PC-3 (cell line): ENCODE measurements around the gene TMEM131. TPM values are rescaled to one million over a fixed set of nuclear protein-coding genes. Genes with fewer than 3 reads are reported as not detected.

Experiments
- ATAC-seq: fragments of 200-7000 bp; cut with Tn5 transposase; 2 replicates; pipeline ENCODE4 v1.9.1; 2020; ENCODE audit warnings: mild to moderate bottlenecking, moderate library complexity
- BruUV-seq: library from RNA; stranded (reverse); fragments of 400-500 nt; replicated peaks from 2 replicates; lab custom pipeline; 2021; lab: Mats Ljungman, UMichigan
- CTCF ChIA-PET: fragments of 300-600 bp; sonication (Branson Sonifier 250); formaldehyde crosslinking; loops from one replicate; lab custom pipeline; 2022; ENCODE audit warnings: antibody characterized with exemption; lab: Charles Lee
- POLR2A ChIA-PET: fragments of 300-600 bp; sonication (Branson Sonifier 250); formaldehyde crosslinking; loops from one replicate; lab custom pipeline; 2022; ENCODE audit warnings: antibody characterized with exemption; ENCODE audit not compliant: unreplicated experiment; lab: Charles Lee
- DNase-seq: peaks from one replicate; pipeline ENCODE4 v3.0.0-alpha.2; 2015
- H2AFZ ChIP-seq: fragments of 300-600 bp; sonication (generic); 2 replicates; pipeline ENCODE4 v1.6.0; 2016; ENCODE audit warnings: antibody characterized with exemption, low read length
- H3F3A ChIP-seq: fragments of 300-600 bp; sonication (generic); one replicate; pipeline ENCODE4 v1.6.0; 2017; ENCODE audit warnings: antibody characterized with exemption, low read length, control low read depth, mild to moderate bottlenecking; ENCODE audit not compliant: unreplicated experiment
- H3K27ac ChIP-seq: fragments of 300-600 bp; sonication (generic); 2 replicates; pipeline ENCODE4 v1.5.1; 2016; ENCODE audit warnings: mild to moderate bottlenecking, low read length
- H3K27me3 ChIP-seq: fragments of 300-600 bp; sonication (generic); 2 replicates; pipeline ENCODE4 v1.6.1; 2016; ENCODE audit warnings: low read length, mixed read lengths
- H3K36me3 ChIP-seq: fragments of 300-600 bp; sonication (generic); 2 replicates; pipeline ENCODE4 v1.6.1; 2016; ENCODE audit warnings: low read depth, mixed run types, low read length, mixed read lengths
- H3K4me1 ChIP-seq: fragments of 300-600 bp; sonication (generic); 2 replicates; pipeline ENCODE4 v1.5.1; 2016; ENCODE audit warnings: low read length; ENCODE audit not compliant: insufficient read depth
- H3K4me2 ChIP-seq: fragments of 300-600 bp; sonication (generic); 2 replicates; pipeline ENCODE4 v1.6.0; 2016; ENCODE audit warnings: low read length
- H3K4me3 ChIP-seq: fragments of 300-600 bp; sonication (generic); 2 replicates; pipeline ENCODE4 v1.5.1; 2016; ENCODE audit warnings: mild to moderate bottlenecking, low read length, mixed read lengths
- H3K79me2 ChIP-seq: fragments of 300-600 bp; sonication (generic); 2 replicates; pipeline ENCODE4 v1.6.1; 2017; ENCODE audit warnings: low read length, mixed read lengths
- H3K9ac ChIP-seq: fragments of 300-600 bp; sonication (generic); 2 replicates; pipeline ENCODE4 v1.6.0; 2016; ENCODE audit warnings: mild to moderate bottlenecking, low read length
- H3K9me2 ChIP-seq: fragments of 300-600 bp; sonication (generic); replicated peaks from 2 replicates; pipeline ENCODE4 v1.6.1; 2016; ENCODE audit warnings: mixed run types, low read length, mixed read lengths
- H3K9me3 ChIP-seq: fragments of 300-600 bp; sonication (generic); 2 replicates; pipeline ENCODE4 v1.6.1; 2016; ENCODE audit warnings: low read length, mixed read lengths
- H4K20me1 ChIP-seq: fragments of 300-600 bp; sonication (generic); 2 replicates; pipeline ENCODE4 v1.6.1; 2016; ENCODE audit warnings: low read length, mixed read lengths
- CTCF ChIP-seq: fragments of 300-600 bp; sonication (generic); conservative IDR thresholded peaks from 2 replicates; pipeline ENCODE4 v1.5.1; 2017; ENCODE audit warnings: antibody characterized with exemption, low read depth, mild to moderate bottlenecking, low read length
- EZH2 ChIP-seq: fragments of 300-600 bp; sonication (generic); IDR thresholded peaks from one replicate; pipeline ENCODE4 v1.6.1; 2017; ENCODE audit warnings: antibody characterized with exemption, mild to moderate bottlenecking, low read length; ENCODE audit not compliant: unreplicated experiment
- EZH2phosphoT487 ChIP-seq: fragments of 300-600 bp; sonication (generic); IDR thresholded peaks from 2 replicates; pipeline ENCODE4 v1.6.1; 2018; ENCODE audit warnings: mild to moderate bottlenecking, antibody characterized with exemption, low read length, borderline replicate concordance
- intact Hi-C: fragments of 100-400 bp; cut with micrococcal nuclease; formaldehyde crosslinking; loops from 2 replicates; pipeline ENCODE4 v1.9.0; 2023
- total RNA-seq: library from RNA; depleted of rRNA; stranded (reverse); fragments of >200 nt; gene quantifications from 2 replicates; pipeline ENCODE4 v1.2.3, GENCODE V29; 2014

Gene TMEM131
- total RNA-seq, 1 experiment from 2014 or later, result 21.1 TPM

- Histone ChIP-seq H3K4me3 (no peak overlapping the region), H3K36me3 (peaks cover 47% of the 10 kb centered on the region), H3K9me2 (no peaks in the 10 kb centered on the region), H3K79me2 (no peaks in the 10 kb centered on the region), H3K4me2 (no peak overlapping the region), H2AFZ (0 out of 2 replicates have a peak overlapping the region, but pooled peaks have one; percentile 35), H3K4me1 (peaks cover 7% of the 10 kb centered on the region; the same call in 1 of the 2 replicates), H3K9ac (no peak overlapping the region), H3K27me3 (no peaks in the 10 kb centered on the region), H3K27ac (no peak overlapping the region), H4K20me1 (no peaks in the 10 kb centered on the region), H3F3A (no peaks in the 10 kb centered on the region), H3K9me3 (no peaks in the 10 kb centered on the region)
- TF ChIP-seq CTCF (peak; percentile 92), EZH2 (no peak)
- ATAC-seq (peak; percentile 92), DNase-seq (peak; percentile 78)
- no TSS peak for BruUV-seq
- ChIA-PET CTCF (interaction anchor here (0.5 to 1.0 kb wide), 4 partner anchors 41 to 643 kb away, joined by 3 read pairs; no protein-coding TSS in a partner anchor), POLR2A (interaction anchor here (0.6 to 0.7 kb wide), 2 partner anchors 141 to 188 kb away, joined by 3 to 5 read pairs; no protein-coding TSS in a partner anchor)
- intact Hi-C loops, result loop anchor here (1.0 to 2.0 kb wide), 4 partner anchors 64 to 578 kb away; no protein-coding TSS in a partner anchor
Measured at GRCh38 chr2:97806738-97807618, 188.8 kb downstream of the TMEM131 start.

GRCh38 chr2:97805776-97806175 is 190.0 kb downstream of the TMEM131 start:
- no TSS peak for BruUV-seq
- H3F3A ChIP-seq, result no peaks in the 10 kb centered on the region
- intact Hi-C loops, result loop anchor here (1.0 to 2.0 kb wide), 4 partner anchors 65 to 579 kb away; no protein-coding TSS in a partner anchor
- no peaks in the 10 kb centered on the region for H3K79me2 ChIP-seq
- ChIA-PET POLR2A (no interaction called here), CTCF (no interaction called here)
- H3K36me3 ChIP-seq, result peaks cover 42% of the 10 kb centered on the region
- ATAC-seq (no peak), DNase-seq (no peak)
- H3K27ac ChIP-seq, result no peak overlapping the region
- H3K4me1 ChIP-seq, result peaks cover 7% of the 10 kb centered on the region; the same call in 1 of the 2 replicates
- H3K9me3 ChIP-seq, result no peaks in the 10 kb centered on the region
- H3K4me2 ChIP-seq, result no peak overlapping the region
- H3K27me3 ChIP-seq, result no peaks in the 10 kb centered on the region
- H3K4me3 ChIP-seq, result no peak overlapping the region
- no peaks in the 10 kb centered on the region for H4K20me1 ChIP-seq
- TF ChIP-seq CTCF (no peak), EZH2 (no peak), EZH2phosphoT487 (no peak)
- H3K9ac ChIP-seq, result no peak overlapping the region
- no peak overlapping the region for H2AFZ ChIP-seq
- no peaks in the 10 kb centered on the region for H3K9me2 ChIP-seq
